ENCODE data around the gene VWDE. TPM values are rescaled to one million over a fixed set of nuclear protein-coding genes. Genes with fewer than 3 reads are reported as not detected.
"Not testable (repeated sequence)": the region's sequence is repeated elsewhere in the genome, so short reads cannot be mapped to it uniquely, and the experiment has no call there.

VWDE gene
- total RNA-seq, 2 donors from 2014 or later, result 11.8 to 12.1 TPM

- H3K36me3 Mint-ChIP-seq (ENCODE audit: low read depth), result no peaks in the 10 kb centered on the region
- H3K4me3 Mint-ChIP-seq, result no peak overlapping the region
- 100% methylated on average over 1 of the region's 1 CpG; no CpG with 5 or more reads in 1 of the 2 experiments for WGBS, 2 experiments (ENCODE audit: insufficient coverage in 1 of 2, insufficient read length in 1 of 2)
- peaks cover 3% of the 10 kb centered on the region for H3K4me1 Mint-ChIP-seq
- H3K9me3 ChIP-seq (ENCODE audit: control insufficient read depth, low read length), result peaks cover 5% of the 10 kb centered on the region
- H3K27ac ChIP-seq (ENCODE audit: low read depth, low read length), result no peak overlapping the region
- no peaks in the 10 kb centered on the region for H3K36me3 ChIP-seq (ENCODE audit: control insufficient read depth, insufficient read depth, low read length)
- TF ChIP-seq CTCF (conservative IDR thresholded peaks at IDR 0.05), result no peak
- H3K9ac ChIP-seq (ENCODE audit: extremely low read depth, low read length, poor library complexity, severe bottlenecking), result no peak overlapping the region
- DNase-seq, result no peak
- no peaks in the 10 kb centered on the region for H3K4me1 ChIP-seq (ENCODE audit: control insufficient read depth, insufficient read depth, low read length)
- peaks cover 7% of the 10 kb centered on the region for H3K9me3 Mint-ChIP-seq
- peaks cover 33% of the 10 kb centered on the region for H3K27me3 Mint-ChIP-seq (ENCODE audit: insufficient read depth)
- H3K27ac Mint-ChIP-seq, result no peak overlapping the region
- H3K27me3 ChIP-seq (ENCODE audit: control insufficient read depth, insufficient read depth, low read length, poor library complexity, severe bottlenecking), result peaks cover 29% of the 10 kb centered on the region
- no peak overlapping the region for H3K4me3 ChIP-seq (ENCODE audit: low read length)
Observed at GRCh38 chr7:12412407-12412806, 8.7 kb upstream of the VWDE start.

- Histone ChIP-seq H3K4me3 (ENCODE audit: low read length) (no peak overlapping the region), H3K4me1 (ENCODE audit: control insufficient read depth, insufficient read depth, low read length) (no peaks in the 10 kb centered on the region), H3K9me3 (ENCODE audit: control insufficient read depth, low read length) (peaks cover 5% of the 10 kb centered on the region), H3K27ac (ENCODE audit: low read depth, low read length) (no peak overlapping the region), H3K9ac (ENCODE audit: extremely low read depth, low read length, poor library complexity, severe bottlenecking) (no peak overlapping the region), H3K36me3 (ENCODE audit: control insufficient read depth, insufficient read depth, low read length) (no peaks in the 10 kb centered on the region), H3K27me3 (ENCODE audit: control insufficient read depth, insufficient read depth, low read length, poor library complexity, severe bottlenecking) (peaks cover 29% of the 10 kb centered on the region)
- Mint-ChIP-seq H3K27ac (no peak overlapping the region), H3K4me3 (no peak overlapping the region), H3K9me3 (peaks cover 7% of the 10 kb centered on the region), H3K27me3 (ENCODE audit: insufficient read depth) (peaks cover 32% of the 10 kb centered on the region), H3K36me3 (ENCODE audit: low read depth) (no peaks in the 10 kb centered on the region), H3K4me1 (peaks cover 3% of the 10 kb centered on the region)
- no peak for TF ChIP-seq CTCF (conservative IDR thresholded peaks at IDR 0.05)
- no peak for DNase-seq
Observed at GRCh38 chr7:12410523-12410922, 6.9 kb upstream of the VWDE start.

GRCh38 chr7:12409097-12409711 lies 5.5 kb upstream of the VWDE start:
- no peaks in the 10 kb centered on the region for H3K36me3 ChIP-seq (ENCODE audit: control insufficient read depth, insufficient read depth, low read length)
- H3K9ac ChIP-seq (ENCODE audit: extremely low read depth, low read length, poor library complexity, severe bottlenecking), result no peak overlapping the region
- H3K4me1 Mint-ChIP-seq, result peaks cover 6% of the 10 kb centered on the region
- peaks cover 26% of the 10 kb centered on the region for H3K27me3 ChIP-seq (ENCODE audit: control insufficient read depth, insufficient read depth, low read length, poor library complexity, severe bottlenecking)
- H3K4me3 Mint-ChIP-seq, result no peak overlapping the region
- 79 to 80% methylated on average over 4 of the region's 4 CpGs for WGBS, 2 experiments (ENCODE audit: insufficient coverage in 1 of 2, insufficient read length in 1 of 2)
- H3K27me3 Mint-ChIP-seq (ENCODE audit: insufficient read depth), result peaks cover 34% of the 10 kb centered on the region
- no peak overlapping the region for H3K4me3 ChIP-seq (ENCODE audit: low read length)
- no peak overlapping the region for H3K27ac Mint-ChIP-seq
- no peak for DNase-seq
- TF ChIP-seq CTCF (conservative IDR thresholded peaks at IDR 0.05), result no peak
- no peak overlapping the region for H3K27ac ChIP-seq (ENCODE audit: low read depth, low read length)
- no peaks in the 10 kb centered on the region for H3K4me1 ChIP-seq (ENCODE audit: control insufficient read depth, insufficient read depth, low read length)
- no peaks in the 10 kb centered on the region for H3K36me3 Mint-ChIP-seq (ENCODE audit: low read depth)
- H3K9me3 ChIP-seq (ENCODE audit: control insufficient read depth, low read length), result peaks cover 5% of the 10 kb centered on the region
- peaks cover 7% of the 10 kb centered on the region for H3K9me3 Mint-ChIP-seq

GRCh38 chr7:12407652-12408051 lies 4.0 kb upstream of the VWDE start:
- not testable (repeated sequence) for H3K27ac ChIP-seq (ENCODE audit: low read depth, low read length); H3K36me3 ChIP-seq (ENCODE audit: control insufficient read depth, insufficient read depth, low read length); H3K27ac Mint-ChIP-seq; DNase-seq; H3K4me1 Mint-ChIP-seq; H3K9me3 ChIP-seq (ENCODE audit: control insufficient read depth, low read length); H3K36me3 Mint-ChIP-seq (ENCODE audit: low read depth); H3K4me3 Mint-ChIP-seq; H3K9me3 Mint-ChIP-seq; H3K4me3 ChIP-seq (ENCODE audit: low read length); H3K4me1 ChIP-seq (ENCODE audit: control insufficient read depth, insufficient read depth, low read length); H3K9ac ChIP-seq (ENCODE audit: extremely low read depth, low read length, poor library complexity, severe bottlenecking)
- peaks cover 40% of the 10 kb centered on the region for H3K27me3 Mint-ChIP-seq (ENCODE audit: insufficient read depth)
- WGBS, 2 experiments (ENCODE audit: insufficient coverage in 1 of 2, insufficient read length in 1 of 2), result 89 to 100% methylated on average over 2 to 8 of the region's 8 CpGs
- H3K27me3 ChIP-seq (ENCODE audit: control insufficient read depth, insufficient read depth, low read length, poor library complexity, severe bottlenecking), result peaks cover 34% of the 10 kb centered on the region
